Frontal cortex (tissue), 4 donors: ENCODE data around the gene CDC42SE2. TPM values are rescaled to one million over a fixed set of nuclear protein-coding genes. Genes with fewer than 3 reads are reported as not detected.
"Not testable (repeated sequence)": the region's sequence is repeated elsewhere in the genome, so short reads cannot be mapped to it uniquely, and the experiment has no call there.

ENCODE experiments used
- DNase-seq, 2 donors: peaks; one replicate each; pipeline ENCODE4 v3.0.0; 2012; ENCODE audit warnings: low spot score in 2 of 2
- FAIRE-seq: peaks from 2 replicates; lab custom pipeline; 2012; peaks lifted over from hg19 to GRCh38; lab: Jason Lieb, UNC
- total RNA-seq: library from RNA; depleted of rRNA; stranded (reverse); fragments of >200 nt; gene quantifications from one replicate; pipeline ENCODE4 v1.2.3, GENCODE V29; 2014
- donor health status: control.
- donor health status: control.
- donor health status: control.

CDC42SE2 gene
- total RNA-seq, 1 donor from 2014 or later: 144 TPM

GRCh38 chr5:131312235-131312772 lies 48.5 kb downstream of the CDC42SE2 start:
- FAIRE-seq, DNase-seq: not testable (repeated sequence)

- DNase-seq: no peak
- FAIRE-seq: no peak
These were observed 52.2 kb downstream of the CDC42SE2 start for GRCh38 chr5:131316026-131316425.

GRCh38 chr5:131316822-131317221 lies 53.0 kb downstream of the CDC42SE2 start:
- no peak for FAIRE-seq
- no peak for DNase-seq

- FAIRE-seq: no peak
These were observed 54.6 kb downstream of the CDC42SE2 start for GRCh38 chr5:131318455-131318854.

GRCh38 chr5:131321066-131321465 lies 57.2 kb downstream of the CDC42SE2 start:
- FAIRE-seq (no peak), DNase-seq (no peak)

More at GRCh38 chr5:131318455-131318854, 54.6 kb downstream of the CDC42SE2 start:
- no peak for DNase-seq

GRCh38 chr5:131322926-131323325 lies 59.1 kb downstream of the CDC42SE2 start:
- no peak for DNase-seq
- FAIRE-seq: no peak

- DNase-seq (no peak), FAIRE-seq (peak; percentile 3)
These were observed 59.5 kb downstream of the CDC42SE2 start for GRCh38 chr5:131323378-131323777.

GRCh38 chr5:131324303-131324702 lies 60.5 kb downstream of the CDC42SE2 start:
- FAIRE-seq: peak; percentile 8
- DNase-seq: no peak

GRCh38 chr5:131328536-131329285 lies 64.9 kb downstream of the CDC42SE2 start:
- FAIRE-seq (no peak), DNase-seq (no peak)

GRCh38 chr5:131329286-131329560 lies 65.4 kb downstream of the CDC42SE2 start:
- FAIRE-seq (no peak), DNase-seq (no peak)

GRCh38 chr5:131330031-131330430 lies 66.2 kb downstream of the CDC42SE2 start:
- no peak for FAIRE-seq
- no peak for DNase-seq

GRCh38 chr5:131335756-131336155 lies 71.9 kb downstream of the CDC42SE2 start:
- FAIRE-seq, DNase-seq: not testable (repeated sequence)

GRCh38 chr5:131336801-131337200 lies 72.9 kb downstream of the CDC42SE2 start:
- not testable (repeated sequence) for DNase-seq, FAIRE-seq

GRCh38 chr5:131337240-131338050 lies 73.6 kb downstream of the CDC42SE2 start:
- not testable (repeated sequence) for DNase-seq, FAIRE-seq

GRCh38 chr5:131338051-131338453 lies 74.2 kb downstream of the CDC42SE2 start:
- FAIRE-seq (no peak), DNase-seq (no peak)

GRCh38 chr5:131344288-131344687 lies 80.4 kb downstream of the CDC42SE2 start:
- DNase-seq, FAIRE-seq: not testable (repeated sequence)

- not testable (repeated sequence) for FAIRE-seq, DNase-seq
These were observed 82.4 kb downstream of the CDC42SE2 start for GRCh38 chr5:131346204-131346603.

GRCh38 chr5:131353991-131354390 lies 90.1 kb downstream of the CDC42SE2 start:
- FAIRE-seq: no peak
- no peak for DNase-seq

- no peak for DNase-seq
- FAIRE-seq: no peak
These were observed 92.2 kb downstream of the CDC42SE2 start for GRCh38 chr5:131355971-131356528.

- FAIRE-seq (no peak), DNase-seq (no peak)
These were observed 92.8 kb downstream of the CDC42SE2 start for GRCh38 chr5:131356619-131357018.
